GM19397 (cell line): ENCODE results near the gene STAC3.
A peak's percentile ranks its signal among the peaks of the same experiment; 100 is the strongest.

ENCODE experiments used
- ATAC-seq: cut with Tn5 transposase; IDR thresholded peaks from one replicate; pipeline ENCODE4 v1.9.1; 2021; ENCODE audit warnings: mild to moderate bottlenecking, moderate library complexity; ENCODE audit not compliant: unreplicated experiment

Gene STAC3

GRCh38 chr12:57255916-57256315 is 4.9 kb upstream of the STAC3 start:
- ATAC-seq, result no peak

- no peak for ATAC-seq
Observed at GRCh38 chr12:57254506-57255280, 3.7 kb upstream of the STAC3 start.

GRCh38 chr12:57250541-57250940 is 446 bp downstream of the STAC3 start:
- ATAC-seq, result no peak

GRCh38 chr12:57248934-57249742 is 1.8 kb downstream of the STAC3 start:
- no peak for ATAC-seq

GRCh38 chr12:57247041-57247440 is 3.9 kb downstream of the STAC3 start:
- no peak for ATAC-seq

- no peak for ATAC-seq
Observed at GRCh38 chr12:57244312-57244696, 6.7 kb downstream of the STAC3 start.

- no peak for ATAC-seq
Observed at GRCh38 chr12:57243521-57244311, 7.3 kb downstream of the STAC3 start.

- ATAC-seq, result no peak
Observed at GRCh38 chr12:57242691-57243454, 8.1 kb downstream of the STAC3 start.

- no peak for ATAC-seq
Observed at GRCh38 chr12:57242329-57242690, 8.7 kb downstream of the STAC3 start.

GRCh38 chr12:57241402-57242310 is 9.3 kb downstream of the STAC3 start:
- ATAC-seq, result no peak

- no peak for ATAC-seq
Observed at GRCh38 chr12:57240926-57241401, 10.0 kb downstream of the STAC3 start.

GRCh38 chr12:57240066-57240921 is 10.7 kb downstream of the STAC3 start:
- no peak for ATAC-seq

GRCh38 chr12:57239587-57240065 is 11.4 kb downstream of the STAC3 start:
- no peak for ATAC-seq

GRCh38 chr12:57238854-57239554 is 12.0 kb downstream of the STAC3 start:
- ATAC-seq, result peak; percentile 54

GRCh38 chr12:57237932-57238853 is 12.8 kb downstream of the STAC3 start:
- no peak for ATAC-seq

- ATAC-seq, result no peak
Observed at GRCh38 chr12:57237596-57237931, 13.4 kb downstream of the STAC3 start.
